Memory B cell (primary cell): Measurements from ENCODE around the gene H19.

Experiments
- ATAC-seq: fragments of 150-1000 bp; cut with Tn5 transposase; 2 replicates; pipeline ENCODE4 v1.10.0; 2021; ENCODE audit warnings: low read depth, mild to moderate bottlenecking, moderate library complexity
- DNase-seq, 2 donors: peaks; one replicate each; pipeline ENCODE4 v3.0.0; 2022; ENCODE audit warnings: low spot score in 2 of 2
- H3K27ac Mint-ChIP-seq: one replicate; pipeline ENCODE4 v1.8.0; 2022; ENCODE audit warnings: mild to moderate bottlenecking, moderate library complexity, mixed read lengths
- H3K27me3 Mint-ChIP-seq: one replicate; pipeline ENCODE4 v1.8.0; 2022; ENCODE audit warnings: mixed read lengths
- H3K36me3 Mint-ChIP-seq: one replicate; pipeline ENCODE4 v1.8.0; 2022; ENCODE audit warnings: mild to moderate bottlenecking, mixed read lengths
- H3K4me1 Mint-ChIP-seq: one replicate; pipeline ENCODE4 v1.8.0; 2022; ENCODE audit warnings: mixed read lengths
- H3K4me3 Mint-ChIP-seq: one replicate; pipeline ENCODE4 v1.8.0; 2022; ENCODE audit warnings: mild to moderate bottlenecking, moderate library complexity, mixed read lengths
- H3K9me3 Mint-ChIP-seq: one replicate; pipeline ENCODE4 v1.8.0; 2022; ENCODE audit warnings: mixed read lengths

Gene H19

GRCh38 chr11:1997755-1998154 is at the start of gene H19:
Gene H19 (minus strand): TSS chr11:1997842.
- Mint-ChIP-seq H3K27me3 (no peaks in the 10 kb centered on the region), H3K27ac (no peak within 1 kb of the TSS), H3K9me3 (no peaks in the 10 kb centered on the region), H3K4me1 (no peaks in the 10 kb centered on the region), H3K4me3 (no peak within 1 kb of the TSS), H3K36me3 (no peaks in the 10 kb centered on the region)
- ATAC-seq (no peak), DNase-seq (no peak)

- no peaks in the 10 kb centered on the region for H3K36me3 Mint-ChIP-seq
- H3K27ac Mint-ChIP-seq, result no peak overlapping the region
- ATAC-seq (no peak), DNase-seq (no peak)
- no peaks in the 10 kb centered on the region for H3K4me1 Mint-ChIP-seq
- H3K4me3 Mint-ChIP-seq, result no peak overlapping the region
- H3K9me3 Mint-ChIP-seq, result no peaks in the 10 kb centered on the region
- no peaks in the 10 kb centered on the region for H3K27me3 Mint-ChIP-seq
These were observed 44.3 kb upstream of the H19 start for GRCh38 chr11:2041963-2042362.

- no peaks in the 10 kb centered on the region for H3K9me3 Mint-ChIP-seq
- H3K4me3 Mint-ChIP-seq, result no peak overlapping the region
- ATAC-seq, result no peak
- no peak overlapping the region for H3K27ac Mint-ChIP-seq
- no peaks in the 10 kb centered on the region for H3K36me3 Mint-ChIP-seq
- no peak for DNase-seq
- H3K27me3 Mint-ChIP-seq, result no peaks in the 10 kb centered on the region
- H3K4me1 Mint-ChIP-seq, result no peaks in the 10 kb centered on the region
These were observed 43.5 kb upstream of the H19 start for GRCh38 chr11:2041153-2041552.

- DNase-seq, result no peak
- ATAC-seq, result no peak
- no peaks in the 10 kb centered on the region for H3K36me3 Mint-ChIP-seq
- no peaks in the 10 kb centered on the region for H3K9me3 Mint-ChIP-seq
- no peak overlapping the region for H3K4me3 Mint-ChIP-seq
- H3K27me3 Mint-ChIP-seq, result no peaks in the 10 kb centered on the region
- H3K27ac Mint-ChIP-seq, result no peak overlapping the region
- H3K4me1 Mint-ChIP-seq, result no peaks in the 10 kb centered on the region
These were observed 41.6 kb upstream of the H19 start for GRCh38 chr11:2039198-2039759.

- Mint-ChIP-seq H3K4me3 (no peak overlapping the region), H3K9me3 (no peaks in the 10 kb centered on the region), H3K36me3 (no peaks in the 10 kb centered on the region), H3K27me3 (no peaks in the 10 kb centered on the region), H3K4me1 (no peaks in the 10 kb centered on the region), H3K27ac (no peak overlapping the region)
- ATAC-seq, result peak; percentile 44
- DNase-seq, result no peak
These were observed 39.3 kb upstream of the H19 start for GRCh38 chr11:2036863-2037486.

- Mint-ChIP-seq H3K9me3 (no peaks in the 10 kb centered on the region), H3K36me3 (no peaks in the 10 kb centered on the region), H3K4me1 (no peaks in the 10 kb centered on the region), H3K27ac (no peak overlapping the region), H3K27me3 (no peaks in the 10 kb centered on the region), H3K4me3 (no peak overlapping the region)
- ATAC-seq (no peak), DNase-seq (no peak)
These were observed 37.7 kb upstream of the H19 start for GRCh38 chr11:2035382-2035781.

GRCh38 chr11:2031058-2031457 is 33.4 kb upstream of the H19 start:
- no peaks in the 10 kb centered on the region for H3K9me3 Mint-ChIP-seq
- H3K4me1 Mint-ChIP-seq, result no peaks in the 10 kb centered on the region
- ATAC-seq (no peak), DNase-seq (no peak)
- no peaks in the 10 kb centered on the region for H3K36me3 Mint-ChIP-seq
- H3K4me3 Mint-ChIP-seq, result no peak overlapping the region
- H3K27ac Mint-ChIP-seq, result no peak overlapping the region
- H3K27me3 Mint-ChIP-seq, result no peaks in the 10 kb centered on the region

- DNase-seq (no peak), ATAC-seq (no peak)
- Mint-ChIP-seq H3K27ac (no peak overlapping the region), H3K4me3 (no peak overlapping the region), H3K27me3 (no peaks in the 10 kb centered on the region), H3K36me3 (no peaks in the 10 kb centered on the region), H3K9me3 (no peaks in the 10 kb centered on the region), H3K4me1 (no peaks in the 10 kb centered on the region)
These were observed 30.1 kb upstream of the H19 start for GRCh38 chr11:2027708-2028107.

GRCh38 chr11:2015025-2015424 is 17.4 kb upstream of the H19 start:
- H3K4me3 Mint-ChIP-seq, result no peak overlapping the region
- H3K36me3 Mint-ChIP-seq, result no peaks in the 10 kb centered on the region
- H3K9me3 Mint-ChIP-seq, result no peaks in the 10 kb centered on the region
- ATAC-seq (no peak), DNase-seq (no peak)
- H3K27me3 Mint-ChIP-seq, result no peaks in the 10 kb centered on the region
- H3K4me1 Mint-ChIP-seq, result no peaks in the 10 kb centered on the region
- H3K27ac Mint-ChIP-seq, result no peak overlapping the region

GRCh38 chr11:2012440-2012839 is 14.8 kb upstream of the H19 start:
- H3K27me3 Mint-ChIP-seq, result no peaks in the 10 kb centered on the region
- DNase-seq (no peak), ATAC-seq (no peak)
- no peaks in the 10 kb centered on the region for H3K9me3 Mint-ChIP-seq
- H3K4me1 Mint-ChIP-seq, result no peaks in the 10 kb centered on the region
- H3K36me3 Mint-ChIP-seq, result no peaks in the 10 kb centered on the region
- H3K4me3 Mint-ChIP-seq, result no peak overlapping the region
- H3K27ac Mint-ChIP-seq, result no peak overlapping the region

GRCh38 chr11:2004466-2004865 is 6.8 kb upstream of the H19 start:
- Mint-ChIP-seq H3K4me3 (no peak overlapping the region), H3K4me1 (no peaks in the 10 kb centered on the region), H3K9me3 (no peaks in the 10 kb centered on the region), H3K27ac (no peak overlapping the region), H3K27me3 (no peaks in the 10 kb centered on the region), H3K36me3 (no peaks in the 10 kb centered on the region)
- DNase-seq, result no peak
- no peak for ATAC-seq

GRCh38 chr11:2002807-2003206 is 5.2 kb upstream of the H19 start:
- no peaks in the 10 kb centered on the region for H3K36me3 Mint-ChIP-seq
- H3K27me3 Mint-ChIP-seq, result no peaks in the 10 kb centered on the region
- DNase-seq (no peak), ATAC-seq (peak; percentile 51)
- no peak overlapping the region for H3K4me3 Mint-ChIP-seq
- no peak overlapping the region for H3K27ac Mint-ChIP-seq
- no peaks in the 10 kb centered on the region for H3K4me1 Mint-ChIP-seq
- H3K9me3 Mint-ChIP-seq, result no peaks in the 10 kb centered on the region

GRCh38 chr11:2002042-2002776 is 4.6 kb upstream of the H19 start:
- Mint-ChIP-seq H3K27ac (no peak overlapping the region), H3K4me3 (no peak overlapping the region), H3K36me3 (no peaks in the 10 kb centered on the region), H3K9me3 (no peaks in the 10 kb centered on the region), H3K4me1 (no peaks in the 10 kb centered on the region), H3K27me3 (no peaks in the 10 kb centered on the region)
- ATAC-seq (peak; percentile 66), DNase-seq (no peak)

- no peak overlapping the region for H3K27ac Mint-ChIP-seq
- H3K4me1 Mint-ChIP-seq, result no peaks in the 10 kb centered on the region
- H3K4me3 Mint-ChIP-seq, result no peak overlapping the region
- no peaks in the 10 kb centered on the region for H3K27me3 Mint-ChIP-seq
- no peaks in the 10 kb centered on the region for H3K36me3 Mint-ChIP-seq
- ATAC-seq (no peak), DNase-seq (no peak)
- H3K9me3 Mint-ChIP-seq, result no peaks in the 10 kb centered on the region
These were observed 1.2 kb upstream of the H19 start for GRCh38 chr11:1998861-1999260.

GRCh38 chr11:1998290-1998689 is 648 bp upstream of the H19 start:
- Mint-ChIP-seq H3K9me3 (no peaks in the 10 kb centered on the region), H3K4me1 (no peaks in the 10 kb centered on the region), H3K36me3 (no peaks in the 10 kb centered on the region), H3K27me3 (no peaks in the 10 kb centered on the region), H3K27ac (no peak overlapping the region), H3K4me3 (no peak overlapping the region)
- DNase-seq, result no peak
- peak; percentile 34 for ATAC-seq
